ENCODE data around the gene BRSK2.
"Not testable (repeated sequence)": the region's sequence is repeated elsewhere in the genome, so short reads cannot be mapped to it uniquely, and the experiment has no call there.

The BRSK2 gene

GRCh38 chr11:1389932-1390568, at the start of gene BRSK2:
BRSK2 (plus strand) TSS chr11:1389934; CDS start chr11:1390285, 351 bp downstream.
- TF ChIP-seq, protein P1, sequence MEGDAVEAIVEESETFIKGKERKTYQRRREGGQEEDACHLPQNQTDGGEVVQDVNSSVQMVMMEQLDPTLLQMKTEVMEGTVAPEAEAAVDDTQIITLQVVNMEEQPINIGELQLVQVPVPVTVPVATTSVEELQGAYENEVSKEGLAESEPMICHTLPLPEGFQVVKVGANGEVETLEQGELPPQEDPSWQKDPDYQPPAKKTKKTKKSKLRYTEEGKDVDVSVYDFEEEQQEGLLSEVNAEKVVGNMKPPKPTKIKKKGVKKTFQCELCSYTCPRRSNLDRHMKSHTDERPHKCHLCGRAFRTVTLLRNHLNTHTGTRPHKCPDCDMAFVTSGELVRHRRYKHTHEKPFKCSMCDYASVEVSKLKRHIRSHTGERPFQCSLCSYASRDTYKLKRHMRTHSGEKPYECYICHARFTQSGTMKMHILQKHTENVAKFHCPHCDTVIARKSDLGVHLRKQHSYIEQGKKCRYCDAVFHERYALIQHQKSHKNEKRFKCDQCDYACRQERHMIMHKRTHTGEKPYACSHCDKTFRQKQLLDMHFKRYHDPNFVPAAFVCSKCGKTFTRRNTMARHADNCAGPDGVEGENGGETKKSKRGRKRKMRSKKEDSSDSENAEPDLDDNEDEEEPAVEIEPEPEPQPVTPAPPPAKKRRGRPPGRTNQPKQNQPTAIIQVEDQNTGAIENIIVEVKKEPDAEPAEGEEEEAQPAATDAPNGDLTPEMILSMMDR (IDR thresholded peaks at IDR 0.05) = no peak
- TF ChIP-seq ZFX (IDR thresholded peaks at IDR 0.05; ENCODE audit: borderline replicate concordance) = no peak
- no peak within 1 kb of the TSS for H3K27ac ChIP-seq

GRCh38 chr11:1340111-1340510, 49.6 kb upstream of the BRSK2 start:
- TF ChIP-seq ZFX (IDR thresholded peaks at IDR 0.05; ENCODE audit: borderline replicate concordance) = no peak
- TF ChIP-seq, protein P1 (IDR thresholded peaks at IDR 0.05) = no peak
- no peak overlapping the region for H3K27ac ChIP-seq

DNA sequence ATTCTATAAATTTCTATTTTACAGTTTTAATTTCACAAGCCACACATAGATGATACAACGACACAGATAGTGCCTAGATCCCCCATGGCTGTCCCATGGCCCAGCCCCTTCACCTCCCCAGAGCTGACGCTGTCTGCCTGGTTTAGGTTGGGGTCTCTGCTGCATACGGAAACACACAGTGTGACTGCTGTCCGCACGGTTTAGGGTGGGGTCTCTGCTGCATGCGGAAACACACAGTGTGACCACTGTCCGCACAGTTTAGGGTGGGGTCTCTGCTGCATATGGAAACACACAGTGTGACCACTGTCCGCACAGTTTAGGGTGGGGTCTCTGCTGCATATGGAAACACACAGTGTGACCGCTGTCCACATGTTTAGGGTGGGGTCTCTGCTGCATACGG, 48.5 kb upstream of the BRSK2 start:
- not testable (repeated sequence) for H3K27ac ChIP-seq

- no peak for TF ChIP-seq ZFX (IDR thresholded peaks at IDR 0.05; ENCODE audit: borderline replicate concordance)
- TF ChIP-seq, protein P1 (IDR thresholded peaks at IDR 0.05) = no peak
- H3K27ac ChIP-seq = no peak overlapping the region
These were observed 47.7 kb upstream of the BRSK2 start for GRCh38 chr11:1341928-1342524.

DNA sequence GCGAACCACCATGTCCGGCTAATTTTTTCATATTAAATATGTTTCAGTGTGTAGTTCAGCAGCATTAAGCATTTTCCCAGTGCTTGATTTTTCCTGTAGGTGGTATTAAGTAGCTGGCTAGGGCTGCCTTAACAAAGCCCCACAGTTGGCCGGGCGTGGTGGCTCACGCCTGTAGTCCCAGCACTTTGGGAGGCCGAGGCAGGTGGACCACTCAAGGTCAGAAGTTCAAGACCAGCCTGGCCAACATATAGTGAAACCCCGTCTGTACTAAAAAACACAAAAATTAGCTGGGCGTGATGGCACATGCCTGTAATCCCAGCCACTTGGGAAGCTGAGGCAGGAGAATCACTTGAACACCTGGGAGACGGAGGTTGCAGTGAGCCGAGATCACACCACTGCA, 46.8 kb upstream of the BRSK2 start:
- H3K27ac ChIP-seq = no peak overlapping the region
- TF ChIP-seq ZFX (IDR thresholded peaks at IDR 0.05; ENCODE audit: borderline replicate concordance) = no peak
- TF ChIP-seq, protein P1 (IDR thresholded peaks at IDR 0.05) = no peak

DNA sequence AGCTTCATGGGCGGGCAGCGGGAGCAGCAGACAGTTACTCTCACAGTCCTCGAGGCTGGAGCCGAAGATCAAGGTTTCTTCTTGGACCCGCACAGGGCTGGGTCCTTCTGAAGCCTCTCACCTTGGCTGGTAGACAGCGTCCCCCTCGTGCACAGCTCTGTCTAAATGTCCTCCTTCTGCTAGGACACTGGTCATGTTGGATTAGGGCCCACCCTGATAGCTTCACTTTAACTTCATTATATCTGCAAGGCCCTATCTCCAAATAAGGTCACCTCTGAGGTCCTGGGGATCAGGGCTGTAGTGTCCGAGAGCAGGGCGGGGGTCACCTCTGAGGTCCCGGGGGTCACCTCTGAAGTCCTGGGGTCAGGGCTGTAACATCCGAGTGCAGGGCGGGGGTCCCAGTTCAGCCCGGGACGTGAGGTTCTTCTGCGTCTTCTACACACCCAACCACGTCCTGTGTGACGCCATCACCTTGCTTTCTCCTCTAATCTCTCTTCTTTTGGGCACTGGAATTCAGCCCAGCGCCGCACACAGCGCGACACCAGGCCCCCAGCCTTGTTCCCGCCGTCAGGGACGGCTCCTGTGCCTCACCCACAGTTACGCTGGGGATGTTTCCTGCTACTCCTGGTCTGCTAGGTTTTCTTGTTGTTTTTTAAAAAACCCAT, 46.2 kb upstream of the BRSK2 start:
- TF ChIP-seq, protein P1 (IDR thresholded peaks at IDR 0.05) = no peak
- TF ChIP-seq ZFX (IDR thresholded peaks at IDR 0.05; ENCODE audit: borderline replicate concordance) = no peak
- no peak overlapping the region for H3K27ac ChIP-seq

DNA sequence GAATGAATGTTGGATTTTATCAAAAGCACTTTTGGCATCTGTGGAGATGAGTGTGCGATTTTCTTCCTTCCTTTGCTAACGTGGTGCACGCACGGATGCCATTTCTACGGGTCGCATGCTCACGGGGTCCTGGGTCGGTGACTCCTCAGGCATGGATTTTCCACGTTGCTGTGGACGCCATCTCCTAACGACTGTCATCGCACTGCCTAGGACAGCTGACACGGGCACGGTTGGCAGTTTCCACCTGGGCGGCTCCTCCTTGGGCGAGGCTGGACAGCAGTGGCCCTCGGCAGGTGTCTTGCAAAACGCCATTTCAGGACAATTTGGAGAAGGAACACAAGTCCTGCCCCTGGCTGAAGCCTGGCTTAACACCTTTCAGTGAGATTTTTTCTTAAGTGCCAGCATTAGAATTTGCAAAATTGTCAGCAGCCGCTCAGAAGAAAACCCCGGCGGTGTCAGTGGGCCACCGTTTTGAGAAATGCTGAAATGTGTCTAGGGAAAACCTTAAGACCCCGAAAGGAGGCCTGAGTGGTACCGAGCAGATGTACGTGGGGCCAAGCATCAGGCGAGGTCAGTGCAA, 45.6 kb upstream of the BRSK2 start:
- TF ChIP-seq ZFX (IDR thresholded peaks at IDR 0.05; ENCODE audit: borderline replicate concordance) = no peak
- TF ChIP-seq, protein P1 (IDR thresholded peaks at IDR 0.05) = no peak

More for the DNA sequence above, 45.6 kb upstream of the BRSK2 start:
- H3K27ac ChIP-seq = no peak overlapping the region

Measured in 22Rv1 (cell line).